GM10248 (cell line): Measurements from ENCODE around the gene UBE2QL1.

Source experiments
- CTCF ChIA-PET: fragments of 300-600 bp; sonication (Branson Sonifier 250); formaldehyde crosslinking; extraction: SDS; loops from one replicate; lab custom pipeline; 2021; ENCODE audit warnings: antibody characterized with exemption; lab: Yijun Ruan, JAX
- POLR2A ChIA-PET: fragments of 350-650 bp; sonication (Branson Sonifier 250); formaldehyde crosslinking; extraction: SDS; loops from one replicate; lab custom pipeline; 2020; ENCODE audit warnings: antibody characterized with exemption; lab: Yijun Ruan, JAX
- DNase-seq: peaks from one replicate; pipeline ENCODE4 v3.0.0; 2012; ENCODE audit errors: extremely low spot score
- TF ChIP-seq, protein P1 (sequence below): IDR thresholded peaks from 2 replicates; pipeline ENCODE4 v1.5.1; 2012; ENCODE audit warnings: mild to moderate bottlenecking, low read depth; ENCODE audit errors: extremely low read depth, missing control alignments, control extremely low read depth

Gene UBE2QL1

DNA sequence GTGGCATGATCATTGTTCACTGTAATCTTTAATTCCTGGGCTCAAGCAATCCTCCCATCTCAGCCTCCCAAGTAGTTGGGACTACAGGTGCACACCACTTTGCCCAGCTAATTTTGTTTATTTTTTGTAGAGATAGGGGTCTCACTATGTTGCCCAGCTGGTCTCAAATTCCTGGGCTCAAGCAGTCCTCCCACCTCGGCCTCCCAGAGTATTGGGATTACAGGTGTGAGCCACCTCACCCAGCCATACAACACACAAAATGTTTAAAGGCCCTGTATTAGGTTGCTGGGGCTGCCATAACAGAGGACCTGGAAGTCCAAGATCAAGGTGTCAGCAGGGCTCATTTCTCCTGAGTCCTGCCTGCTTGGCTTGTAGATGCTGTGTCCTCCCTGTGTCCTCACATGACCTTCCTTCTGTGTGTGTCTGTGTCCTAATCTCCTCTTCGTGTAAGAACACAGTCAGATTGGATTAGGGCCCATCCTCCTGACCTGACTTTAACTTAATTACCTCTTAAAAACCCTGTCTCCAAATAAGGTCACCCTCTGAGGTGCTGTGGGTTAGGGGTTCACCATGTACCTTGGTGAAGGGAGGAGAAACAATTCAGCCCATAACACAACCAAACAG lies 5.4 kb downstream of the UBE2QL1 start:
- POLR2A ChIA-PET: no interaction called here
- TF ChIP-seq, protein P1, sequence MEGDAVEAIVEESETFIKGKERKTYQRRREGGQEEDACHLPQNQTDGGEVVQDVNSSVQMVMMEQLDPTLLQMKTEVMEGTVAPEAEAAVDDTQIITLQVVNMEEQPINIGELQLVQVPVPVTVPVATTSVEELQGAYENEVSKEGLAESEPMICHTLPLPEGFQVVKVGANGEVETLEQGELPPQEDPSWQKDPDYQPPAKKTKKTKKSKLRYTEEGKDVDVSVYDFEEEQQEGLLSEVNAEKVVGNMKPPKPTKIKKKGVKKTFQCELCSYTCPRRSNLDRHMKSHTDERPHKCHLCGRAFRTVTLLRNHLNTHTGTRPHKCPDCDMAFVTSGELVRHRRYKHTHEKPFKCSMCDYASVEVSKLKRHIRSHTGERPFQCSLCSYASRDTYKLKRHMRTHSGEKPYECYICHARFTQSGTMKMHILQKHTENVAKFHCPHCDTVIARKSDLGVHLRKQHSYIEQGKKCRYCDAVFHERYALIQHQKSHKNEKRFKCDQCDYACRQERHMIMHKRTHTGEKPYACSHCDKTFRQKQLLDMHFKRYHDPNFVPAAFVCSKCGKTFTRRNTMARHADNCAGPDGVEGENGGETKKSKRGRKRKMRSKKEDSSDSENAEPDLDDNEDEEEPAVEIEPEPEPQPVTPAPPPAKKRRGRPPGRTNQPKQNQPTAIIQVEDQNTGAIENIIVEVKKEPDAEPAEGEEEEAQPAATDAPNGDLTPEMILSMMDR: no peak
- CTCF ChIA-PET: interaction anchor here (1.6 kb wide), 1 partner anchor 21 kb away, joined by 4 read pairs; no protein-coding TSS in a partner anchor
- no peak for DNase-seq

DNA sequence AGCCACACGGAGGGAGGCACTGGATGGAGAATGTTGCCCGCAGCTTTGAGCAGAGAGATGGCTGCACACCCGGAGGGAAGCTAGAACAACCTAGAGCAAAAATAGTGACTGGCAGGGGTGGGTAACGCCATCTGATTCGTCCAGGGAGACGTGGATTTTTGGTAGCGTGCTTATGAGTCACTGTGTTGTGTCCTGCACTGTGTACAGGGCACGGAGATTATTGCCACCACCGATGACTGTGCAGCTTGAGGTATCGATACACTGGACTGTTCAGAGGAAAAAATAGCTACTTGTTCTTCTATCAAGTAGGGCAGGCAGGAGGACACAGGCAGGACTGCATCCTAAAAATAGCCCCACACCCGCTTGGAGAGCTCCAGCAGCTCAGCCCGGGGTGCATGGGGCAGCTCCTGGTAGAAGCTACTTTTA lies 6.0 kb downstream of the UBE2QL1 start:
- TF ChIP-seq, protein P1: no peak
- DNase-seq: no peak
- CTCF ChIA-PET: interaction anchor here (1.6 kb wide), 1 partner anchor 20 kb away, joined by 4 read pairs; no protein-coding TSS in a partner anchor
- POLR2A ChIA-PET: no interaction called here

DNA sequence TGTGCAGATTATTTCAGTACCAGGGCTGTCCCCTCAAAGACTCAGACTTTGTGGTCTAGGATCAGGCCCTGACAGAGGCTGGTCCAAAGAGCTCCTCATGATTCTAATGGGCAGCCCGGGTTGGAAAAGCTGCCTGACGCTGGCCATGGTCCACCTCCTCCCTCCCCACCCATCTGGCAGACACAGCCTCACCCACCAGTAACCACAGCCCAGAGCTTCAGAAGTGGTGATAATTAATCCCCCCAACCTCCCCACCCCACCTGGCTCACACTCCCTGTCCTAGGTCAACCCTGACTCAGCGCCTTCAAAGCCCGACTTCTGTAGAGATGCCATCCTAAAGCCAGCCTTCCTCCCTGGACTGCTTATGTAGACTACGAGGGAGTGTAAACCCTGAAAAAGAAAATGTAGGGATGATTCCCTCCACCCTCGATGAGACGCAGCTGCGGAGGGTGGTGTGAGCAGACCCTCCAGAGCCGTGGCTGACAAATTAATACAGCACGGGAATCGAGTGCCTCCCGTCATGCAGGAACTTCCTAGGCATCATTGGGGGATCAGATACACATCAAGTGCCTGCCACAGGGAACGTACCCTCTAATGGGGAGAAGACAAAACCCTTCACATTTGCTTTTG lies 7.0 kb downstream of the UBE2QL1 start:
- TF ChIP-seq, protein P1: no peak
- ChIA-PET POLR2A (no interaction called here), CTCF (no interaction called here)
- DNase-seq: no peak

DNA sequence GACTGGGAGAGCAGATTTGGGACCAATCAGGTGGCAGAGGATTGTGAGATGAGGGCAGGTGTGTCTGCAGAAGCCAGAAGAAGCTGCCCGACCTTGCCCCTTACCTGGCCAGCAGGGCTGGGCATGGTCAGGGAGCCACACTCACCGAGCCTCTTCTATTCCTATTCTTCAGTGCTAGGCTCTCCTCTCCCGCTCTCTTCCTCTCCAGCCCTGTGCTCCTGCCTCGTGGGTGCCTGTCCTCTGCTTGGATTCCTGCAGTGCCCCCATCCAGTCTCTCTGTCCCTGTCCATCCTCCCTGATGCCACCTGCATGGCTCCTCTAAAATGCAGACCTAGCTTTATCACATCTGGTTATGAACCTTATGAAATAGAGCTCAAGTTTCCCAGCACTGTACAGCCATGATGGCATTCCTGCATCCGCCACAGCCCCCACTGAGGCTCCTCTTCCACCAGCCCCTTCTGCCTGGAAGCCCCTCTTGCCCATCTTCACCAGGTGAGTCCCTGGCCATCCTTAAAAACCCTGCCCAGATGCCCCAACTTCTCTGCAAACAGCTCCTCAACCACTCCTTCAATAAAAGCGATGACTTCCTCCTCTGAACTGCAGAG lies 8.2 kb downstream of the UBE2QL1 start:
- ChIA-PET CTCF (no interaction called here), POLR2A (no interaction called here)
- no peak for DNase-seq
- TF ChIP-seq, protein P1: no peak

DNA sequence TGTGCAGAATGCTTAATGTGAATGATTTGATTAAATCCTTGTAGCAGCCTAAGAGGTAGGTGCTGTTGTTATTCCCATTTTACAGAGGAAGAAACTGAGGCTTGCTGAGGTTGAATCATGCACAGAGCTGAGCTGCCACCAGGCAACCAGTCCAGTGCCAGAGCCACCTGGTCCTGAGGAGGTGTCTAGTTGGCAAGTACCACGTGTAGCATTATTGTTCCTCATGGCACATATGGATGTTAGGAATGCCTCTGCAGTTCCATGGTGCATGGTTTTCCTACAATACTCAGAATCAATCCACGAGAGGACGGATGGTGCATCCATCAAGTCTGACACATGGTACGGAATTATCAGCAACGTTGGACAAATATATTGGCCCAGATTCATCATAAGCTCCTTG lies 8.9 kb downstream of the UBE2QL1 start:
- ChIA-PET POLR2A (no interaction called here), CTCF (interaction anchor here (1.0 kb wide), 1 partner anchor 14 kb away, joined by 3 read pairs; no protein-coding TSS in a partner anchor)
- TF ChIP-seq, protein P1: no peak
- DNase-seq: no peak

DNA sequence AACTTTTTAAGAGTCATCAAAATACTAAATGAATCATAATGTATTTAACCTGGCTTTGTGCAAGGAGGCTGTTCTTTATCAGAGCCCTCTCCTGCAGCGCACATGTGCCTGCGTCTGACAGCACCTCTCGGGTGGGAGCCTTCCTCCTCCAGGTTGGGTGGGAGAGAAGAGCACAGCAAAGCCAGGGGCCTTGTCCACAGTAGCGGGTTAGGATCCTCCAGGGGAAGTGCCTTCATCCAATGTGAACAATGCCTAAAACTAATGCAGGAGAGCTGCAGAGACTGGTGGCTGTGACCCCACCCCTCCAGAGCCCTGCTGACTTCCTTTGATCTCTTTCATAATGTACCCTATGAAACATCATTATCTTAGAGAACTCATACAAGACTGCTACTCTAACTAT lies 10.2 kb downstream of the UBE2QL1 start:
- ChIA-PET POLR2A (no interaction called here), CTCF (interaction anchor here (1.0 kb wide), 1 partner anchor 13 kb away, joined by 3 read pairs; no protein-coding TSS in a partner anchor)
- no peak for DNase-seq
- TF ChIP-seq, protein P1: no peak
